ENCODE results near the gene TLE4.

Gene TLE4

DNA sequence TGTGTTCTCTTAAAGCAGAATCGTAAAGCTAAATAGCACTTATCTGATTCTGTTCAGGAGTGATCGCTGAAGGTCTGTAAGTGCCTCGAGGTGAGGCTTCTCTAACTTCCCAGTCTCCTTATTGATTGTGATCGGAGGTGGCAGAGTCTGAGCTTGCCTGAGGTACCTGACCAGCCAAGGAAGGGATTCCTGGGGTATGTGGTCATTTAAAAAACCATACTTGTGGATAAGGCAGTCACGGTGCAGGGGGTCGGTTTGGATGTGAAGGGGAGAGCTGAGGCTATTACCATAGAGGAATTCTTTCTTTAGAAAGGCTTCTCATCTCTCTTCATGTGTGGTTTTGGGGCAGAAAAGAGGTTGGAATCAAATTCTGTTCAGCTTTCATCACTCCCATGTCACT is 193.7 kb downstream of the TLE4 start:
- in situ Hi-C loops (cut with HindIII; ENCODE audit: low sequenced_read_pairs): no loop called here
- peak; percentile 52 for DNase-seq (ENCODE audit: low read depth, low spot score)
- TF ChIP-seq, protein P1, sequence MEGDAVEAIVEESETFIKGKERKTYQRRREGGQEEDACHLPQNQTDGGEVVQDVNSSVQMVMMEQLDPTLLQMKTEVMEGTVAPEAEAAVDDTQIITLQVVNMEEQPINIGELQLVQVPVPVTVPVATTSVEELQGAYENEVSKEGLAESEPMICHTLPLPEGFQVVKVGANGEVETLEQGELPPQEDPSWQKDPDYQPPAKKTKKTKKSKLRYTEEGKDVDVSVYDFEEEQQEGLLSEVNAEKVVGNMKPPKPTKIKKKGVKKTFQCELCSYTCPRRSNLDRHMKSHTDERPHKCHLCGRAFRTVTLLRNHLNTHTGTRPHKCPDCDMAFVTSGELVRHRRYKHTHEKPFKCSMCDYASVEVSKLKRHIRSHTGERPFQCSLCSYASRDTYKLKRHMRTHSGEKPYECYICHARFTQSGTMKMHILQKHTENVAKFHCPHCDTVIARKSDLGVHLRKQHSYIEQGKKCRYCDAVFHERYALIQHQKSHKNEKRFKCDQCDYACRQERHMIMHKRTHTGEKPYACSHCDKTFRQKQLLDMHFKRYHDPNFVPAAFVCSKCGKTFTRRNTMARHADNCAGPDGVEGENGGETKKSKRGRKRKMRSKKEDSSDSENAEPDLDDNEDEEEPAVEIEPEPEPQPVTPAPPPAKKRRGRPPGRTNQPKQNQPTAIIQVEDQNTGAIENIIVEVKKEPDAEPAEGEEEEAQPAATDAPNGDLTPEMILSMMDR (IDR thresholded peaks at IDR 0.05; ENCODE audit: low read depth, low read length): no peak
- H3K4me3 ChIP-seq (ENCODE audit: low read depth, low read length): no peak overlapping the region

DNA sequence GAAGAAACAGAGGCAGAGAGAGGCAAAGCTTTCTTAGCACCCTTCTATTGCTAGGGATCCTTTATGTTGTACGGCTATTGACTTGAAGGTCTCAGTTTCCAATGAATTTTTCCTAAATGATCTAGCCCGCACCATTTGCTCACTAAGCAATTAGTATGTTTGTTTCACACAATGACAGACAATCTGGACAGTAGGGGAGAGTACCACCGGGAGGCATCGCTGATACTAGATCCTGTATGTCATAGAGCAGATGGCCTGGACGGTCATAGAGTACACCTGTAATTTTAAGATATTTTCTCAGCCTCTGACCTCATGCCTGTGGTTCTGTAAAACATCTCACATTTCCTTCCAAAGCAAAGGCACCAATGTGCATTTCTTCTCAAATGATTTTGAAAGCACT is 194.3 kb downstream of the TLE4 start:
- no peak for DNase-seq (ENCODE audit: low read depth, low spot score)
- H3K4me3 ChIP-seq (ENCODE audit: low read depth, low read length): no peak overlapping the region
- TF ChIP-seq, protein P1 (IDR thresholded peaks at IDR 0.05; ENCODE audit: low read depth, low read length): no peak
- in situ Hi-C loops (cut with HindIII; ENCODE audit: low sequenced_read_pairs): no loop called here

DNA sequence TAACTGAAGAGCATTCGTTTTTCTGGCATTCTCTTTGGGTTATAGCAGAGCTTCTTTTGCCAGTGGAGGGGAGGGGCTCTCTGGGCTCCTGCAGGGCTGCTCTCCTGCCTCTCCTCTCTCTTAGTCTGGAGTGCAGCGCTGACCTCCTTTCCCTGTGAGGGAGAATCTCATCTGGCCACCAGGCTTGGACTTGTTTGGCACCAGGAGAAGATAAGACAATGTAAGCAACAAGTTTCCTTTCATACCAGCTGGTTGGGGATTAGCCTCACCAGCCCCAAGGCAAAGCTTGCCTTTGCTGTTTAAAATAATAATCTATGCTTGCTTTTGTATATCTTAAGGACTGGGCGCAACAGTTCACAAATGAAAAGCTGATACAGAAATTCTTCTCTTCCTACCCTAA is 196.4 kb downstream of the TLE4 start:
- DNase-seq (ENCODE audit: low read depth, low spot score): peak; percentile 13
- in situ Hi-C loops (cut with HindIII; ENCODE audit: low sequenced_read_pairs): no loop called here
- TF ChIP-seq, protein P1 (IDR thresholded peaks at IDR 0.05; ENCODE audit: low read depth, low read length): no peak
- no peak overlapping the region for H3K4me3 ChIP-seq (ENCODE audit: low read depth, low read length)

DNA sequence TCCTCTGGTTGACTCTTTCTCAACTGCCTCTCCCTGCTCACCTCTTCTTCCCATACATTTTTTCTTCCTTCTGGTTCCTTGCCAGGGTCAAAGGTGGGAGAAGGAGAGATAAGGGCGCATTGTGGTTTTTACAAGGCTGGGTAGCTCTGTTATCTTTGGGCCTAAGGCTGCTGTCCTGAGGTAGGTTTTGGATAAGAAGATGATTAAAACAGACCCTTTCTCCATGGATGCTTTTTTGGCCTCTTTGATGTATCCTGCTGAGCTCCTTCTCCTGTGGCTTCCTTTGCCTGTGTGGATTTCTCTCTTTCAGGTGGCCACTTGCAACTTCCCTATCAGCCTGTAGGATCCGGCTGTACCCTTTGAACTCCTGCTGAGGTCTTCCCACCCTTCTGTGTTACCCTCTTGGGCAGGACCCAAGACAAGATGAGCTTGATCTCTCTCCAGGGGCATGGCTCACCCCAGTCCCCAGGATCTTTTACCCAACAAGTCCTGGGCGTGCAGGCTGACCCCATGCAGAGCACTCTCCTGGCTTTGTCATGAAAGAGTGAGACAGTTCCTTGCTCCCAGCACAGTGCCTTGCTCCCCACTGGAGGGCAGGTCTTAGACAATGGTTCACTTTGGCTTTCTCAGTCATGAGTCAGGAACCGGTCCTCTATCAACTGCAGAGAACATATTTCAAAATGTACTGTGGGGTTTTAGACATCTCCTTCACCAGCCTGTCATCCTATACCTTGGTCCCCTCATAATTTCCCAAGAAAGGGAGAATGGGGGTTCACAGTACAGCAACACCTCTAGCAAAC is 197.9 kb downstream of the TLE4 start:
- in situ Hi-C loops (cut with HindIII; ENCODE audit: low sequenced_read_pairs): no loop called here
- TF ChIP-seq, protein P1 (IDR thresholded peaks at IDR 0.05; ENCODE audit: low read depth, low read length): no peak
- H3K4me3 ChIP-seq (ENCODE audit: low read depth, low read length): no peak overlapping the region
- no peak for DNase-seq (ENCODE audit: low read depth, low spot score)

DNA sequence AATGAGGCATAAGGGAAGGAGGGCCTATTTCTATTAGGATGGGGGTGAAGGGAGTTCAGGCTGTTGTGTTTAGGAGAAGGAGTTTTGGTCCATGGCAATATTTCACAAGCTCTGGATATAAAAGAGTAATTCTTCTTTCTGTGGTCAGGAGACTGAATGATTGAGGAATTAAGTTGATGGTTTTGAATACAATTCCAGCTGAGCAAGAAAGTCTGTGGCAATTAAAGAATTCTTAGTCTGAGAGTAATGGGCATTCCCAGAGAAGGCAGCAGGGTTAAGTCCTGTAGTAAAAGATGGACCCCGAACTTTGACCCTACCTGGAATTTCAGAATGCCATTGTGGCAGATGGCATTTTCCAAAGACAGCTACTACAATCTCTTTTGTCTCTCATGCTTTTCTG is 202.6 kb downstream of the TLE4 start:
- DNase-seq (ENCODE audit: low read depth, low spot score): no peak
- in situ Hi-C loops (cut with HindIII; ENCODE audit: low sequenced_read_pairs): no loop called here
- H3K4me3 ChIP-seq (ENCODE audit: low read depth, low read length): no peak overlapping the region
- TF ChIP-seq, protein P1 (IDR thresholded peaks at IDR 0.05; ENCODE audit: low read depth, low read length): no peak
